ENCODE results near the gene LCN10.

- no peak for TF ChIP-seq CTCF (IDR thresholded peaks at IDR 0.05)
- TF ChIP-seq POLR2A (IDR thresholded peaks at IDR 0.05): no peak
- no peak for TF ChIP-seq EP300 (IDR thresholded peaks at IDR 0.05)
Measured at GRCh38 chr9:136774416-136775045, 31.8 kb upstream of the LCN10 start.
